Measurements from ENCODE around the gene HOXC9. TPM values are rescaled to one million over a fixed set of nuclear protein-coding genes. Genes with fewer than 3 reads are reported as not detected.

The HOXC9 gene
- total RNA-seq, 1 donor, result 0.86 TPM

DNA sequence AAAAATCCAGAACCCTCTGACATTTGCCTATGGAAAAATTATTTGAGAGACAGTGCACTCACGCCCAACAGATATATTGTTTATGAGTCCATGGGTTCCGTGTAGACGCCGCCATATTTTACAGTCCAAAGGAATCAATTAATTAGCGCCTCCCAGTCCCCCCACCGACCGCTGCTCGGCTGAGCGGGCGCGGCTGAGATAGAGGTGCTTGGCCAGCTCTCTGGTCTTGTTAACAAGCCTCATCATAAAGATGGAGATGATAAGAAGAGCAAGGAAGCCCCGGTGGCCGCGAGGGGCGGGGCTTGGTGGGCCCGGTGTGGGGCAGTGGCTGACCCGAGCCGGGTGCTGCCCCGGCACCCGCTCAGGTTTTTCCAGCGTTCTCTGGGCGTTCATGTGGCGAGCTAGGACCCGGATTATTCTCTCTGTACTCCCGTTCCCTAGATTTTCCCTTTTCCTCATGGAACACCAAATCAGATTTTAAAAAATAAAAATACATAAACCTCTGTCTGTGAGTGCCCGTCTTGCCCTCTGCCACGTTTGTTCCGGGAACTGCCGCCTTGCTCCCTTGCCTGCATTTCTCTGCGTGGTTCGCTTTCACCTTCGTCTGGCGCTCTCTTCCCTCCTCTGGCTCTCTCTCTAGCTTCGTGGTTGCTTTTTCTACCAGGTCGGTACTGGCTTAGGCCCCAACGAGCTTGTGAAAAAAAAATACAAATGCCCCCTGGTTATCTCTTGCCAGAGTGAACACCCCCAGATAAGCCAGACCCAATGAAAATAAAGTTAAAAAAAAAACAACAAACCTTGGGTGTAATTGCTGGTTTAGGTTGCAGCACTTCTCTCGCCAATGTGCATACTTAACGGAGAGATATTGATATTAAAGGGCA, 36.3 kb upstream of the HOXC9 start:
- no peak for DNase-seq (ENCODE audit: low read depth)
- no peak overlapping the region for H3K4me3 ChIP-seq (ENCODE audit: low read depth, low read length)
- TF ChIP-seq, protein P1, sequence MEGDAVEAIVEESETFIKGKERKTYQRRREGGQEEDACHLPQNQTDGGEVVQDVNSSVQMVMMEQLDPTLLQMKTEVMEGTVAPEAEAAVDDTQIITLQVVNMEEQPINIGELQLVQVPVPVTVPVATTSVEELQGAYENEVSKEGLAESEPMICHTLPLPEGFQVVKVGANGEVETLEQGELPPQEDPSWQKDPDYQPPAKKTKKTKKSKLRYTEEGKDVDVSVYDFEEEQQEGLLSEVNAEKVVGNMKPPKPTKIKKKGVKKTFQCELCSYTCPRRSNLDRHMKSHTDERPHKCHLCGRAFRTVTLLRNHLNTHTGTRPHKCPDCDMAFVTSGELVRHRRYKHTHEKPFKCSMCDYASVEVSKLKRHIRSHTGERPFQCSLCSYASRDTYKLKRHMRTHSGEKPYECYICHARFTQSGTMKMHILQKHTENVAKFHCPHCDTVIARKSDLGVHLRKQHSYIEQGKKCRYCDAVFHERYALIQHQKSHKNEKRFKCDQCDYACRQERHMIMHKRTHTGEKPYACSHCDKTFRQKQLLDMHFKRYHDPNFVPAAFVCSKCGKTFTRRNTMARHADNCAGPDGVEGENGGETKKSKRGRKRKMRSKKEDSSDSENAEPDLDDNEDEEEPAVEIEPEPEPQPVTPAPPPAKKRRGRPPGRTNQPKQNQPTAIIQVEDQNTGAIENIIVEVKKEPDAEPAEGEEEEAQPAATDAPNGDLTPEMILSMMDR (IDR thresholded peaks at IDR 0.05; ENCODE audit: insufficient read depth, low read depth, low read length), result no peak

DNA sequence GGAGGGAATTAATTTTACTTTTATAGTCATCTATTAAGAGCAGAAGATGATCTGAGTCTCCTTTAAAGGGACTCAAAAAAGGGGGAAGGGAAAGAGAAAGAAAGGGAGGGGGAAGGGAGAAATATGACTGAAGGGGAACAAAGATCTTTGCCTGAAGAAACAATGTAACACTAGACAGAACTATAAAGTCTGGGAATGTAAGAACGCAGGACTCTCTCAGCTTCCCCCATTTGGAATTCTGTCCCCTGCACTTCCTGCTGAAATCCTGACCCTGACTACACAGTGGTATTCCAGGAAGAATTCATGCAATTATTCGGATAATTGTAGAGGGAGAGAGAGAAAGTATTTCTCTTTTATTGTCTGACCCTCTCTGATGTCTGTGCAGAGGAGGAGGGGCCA, 35.6 kb upstream of the HOXC9 start:
- DNase-seq (ENCODE audit: low read depth), result no peak
- H3K4me3 ChIP-seq (ENCODE audit: low read depth, low read length), result no peak overlapping the region
- TF ChIP-seq, protein P1 (IDR thresholded peaks at IDR 0.05; ENCODE audit: insufficient read depth, low read depth, low read length), result no peak

GRCh38 chr12:53965281-53966084, 34.5 kb upstream of the HOXC9 start:
- H3K4me3 ChIP-seq (ENCODE audit: low read depth, low read length), result peak overlapping the region; percentile 66
- TF ChIP-seq, protein P1 (IDR thresholded peaks at IDR 0.05; ENCODE audit: insufficient read depth, low read depth, low read length), result no peak
- DNase-seq (ENCODE audit: low read depth), result peak; percentile 60

GRCh38 chr12:53966085-53966384, 33.9 kb upstream of the HOXC9 start:
- TF ChIP-seq, protein P1 (IDR thresholded peaks at IDR 0.05; ENCODE audit: insufficient read depth, low read depth, low read length), result no peak
- peak overlapping the region; percentile 66 for H3K4me3 ChIP-seq (ENCODE audit: low read depth, low read length)
- DNase-seq (ENCODE audit: low read depth), result no peak

DNA sequence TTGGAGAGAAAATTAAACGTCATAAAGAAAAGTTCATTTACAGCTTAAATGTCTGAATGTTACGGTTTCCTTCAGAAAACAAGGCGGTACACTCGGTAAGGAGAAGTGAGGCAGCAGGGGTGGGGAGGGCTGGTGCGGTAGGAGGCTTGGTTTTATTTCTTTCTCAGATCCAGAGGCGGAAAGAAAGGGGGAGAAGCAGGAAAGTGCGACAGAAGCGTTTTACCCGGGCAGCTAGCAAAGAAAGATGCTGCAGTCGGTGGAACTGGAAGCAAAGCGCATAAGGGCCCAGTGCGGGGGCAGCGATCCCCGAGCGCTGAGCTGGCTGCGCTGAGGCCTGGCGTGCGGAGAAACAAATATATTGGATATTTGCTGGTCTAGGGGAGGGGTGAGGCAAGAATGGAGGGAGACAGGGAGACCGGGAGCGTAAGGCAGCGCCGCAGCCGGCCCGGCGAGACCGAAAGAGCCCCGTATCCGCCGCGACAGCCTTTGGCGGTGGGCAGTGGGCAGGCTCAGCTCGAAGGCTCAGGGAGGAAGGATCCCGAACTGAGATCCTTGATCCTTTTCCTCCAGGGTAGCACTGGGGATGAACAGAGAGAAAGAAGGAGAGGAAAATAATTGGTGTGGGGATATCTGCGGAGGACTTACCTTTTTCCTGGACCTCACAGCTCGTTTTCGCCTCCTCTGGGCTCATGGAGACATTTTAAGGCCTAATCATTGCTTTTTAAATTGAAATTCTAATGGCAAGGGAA, 33.4 kb upstream of the HOXC9 start:
- peak overlapping the region; percentile 66 for H3K4me3 ChIP-seq (ENCODE audit: low read depth, low read length)
- no peak for DNase-seq (ENCODE audit: low read depth)
- TF ChIP-seq, protein P1 (IDR thresholded peaks at IDR 0.05; ENCODE audit: insufficient read depth, low read depth, low read length), result no peak

DNA sequence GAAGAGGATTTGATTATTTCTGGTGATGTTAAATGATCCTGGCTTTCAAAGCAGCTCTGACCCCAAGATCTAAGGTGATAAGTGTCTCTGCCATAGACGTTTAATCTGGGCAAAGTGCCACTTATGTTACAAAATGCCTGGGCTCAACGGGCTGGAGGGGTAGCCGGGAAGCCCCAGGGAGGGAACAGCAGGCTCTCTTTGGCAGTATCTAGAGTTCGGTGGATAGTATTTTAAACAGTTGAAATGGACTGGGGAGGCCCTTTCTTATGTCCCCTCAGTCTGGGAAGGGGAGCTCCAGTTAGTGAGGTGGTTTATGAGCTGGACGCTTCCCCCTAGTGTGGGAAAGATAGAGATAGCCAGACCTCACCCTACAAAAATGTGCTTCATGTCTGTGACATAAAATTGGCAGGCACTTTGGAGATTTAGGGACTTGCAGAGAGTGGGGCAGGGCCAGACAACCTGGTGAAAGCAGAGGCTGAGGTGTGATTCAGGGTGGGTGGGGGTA, 32.5 kb upstream of the HOXC9 start:
- TF ChIP-seq, protein P1 (IDR thresholded peaks at IDR 0.05; ENCODE audit: insufficient read depth, low read depth, low read length), result no peak
- no peak for DNase-seq (ENCODE audit: low read depth)
- H3K4me3 ChIP-seq (ENCODE audit: low read depth, low read length), result peak overlapping the region; percentile 66
